ENCODE results near the gene LTN1.

DNA sequence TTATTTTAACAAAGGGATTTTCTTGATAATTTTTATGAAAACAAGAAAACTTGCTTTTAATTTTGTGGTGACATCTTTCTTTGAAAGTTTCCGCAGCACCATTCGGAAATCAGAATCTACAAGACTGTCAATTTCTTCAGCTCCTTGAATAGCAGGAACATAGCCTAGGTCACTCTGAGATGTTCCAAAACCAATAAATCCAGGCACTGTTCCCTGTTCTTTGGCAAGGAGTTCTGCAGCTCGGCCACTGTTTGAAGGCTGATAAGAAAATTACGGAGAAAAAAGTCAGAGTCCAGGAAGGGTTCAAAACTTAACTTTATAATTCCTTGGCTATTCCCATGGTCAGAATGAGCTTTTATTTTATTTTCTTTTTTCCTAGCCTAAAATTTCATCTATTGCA, 6.0 kb downstream of the LTN1 start:
- no peak for TF ChIP-seq POLR2A (IDR thresholded peaks at IDR 0.05)
- TF ChIP-seq, protein P1, sequence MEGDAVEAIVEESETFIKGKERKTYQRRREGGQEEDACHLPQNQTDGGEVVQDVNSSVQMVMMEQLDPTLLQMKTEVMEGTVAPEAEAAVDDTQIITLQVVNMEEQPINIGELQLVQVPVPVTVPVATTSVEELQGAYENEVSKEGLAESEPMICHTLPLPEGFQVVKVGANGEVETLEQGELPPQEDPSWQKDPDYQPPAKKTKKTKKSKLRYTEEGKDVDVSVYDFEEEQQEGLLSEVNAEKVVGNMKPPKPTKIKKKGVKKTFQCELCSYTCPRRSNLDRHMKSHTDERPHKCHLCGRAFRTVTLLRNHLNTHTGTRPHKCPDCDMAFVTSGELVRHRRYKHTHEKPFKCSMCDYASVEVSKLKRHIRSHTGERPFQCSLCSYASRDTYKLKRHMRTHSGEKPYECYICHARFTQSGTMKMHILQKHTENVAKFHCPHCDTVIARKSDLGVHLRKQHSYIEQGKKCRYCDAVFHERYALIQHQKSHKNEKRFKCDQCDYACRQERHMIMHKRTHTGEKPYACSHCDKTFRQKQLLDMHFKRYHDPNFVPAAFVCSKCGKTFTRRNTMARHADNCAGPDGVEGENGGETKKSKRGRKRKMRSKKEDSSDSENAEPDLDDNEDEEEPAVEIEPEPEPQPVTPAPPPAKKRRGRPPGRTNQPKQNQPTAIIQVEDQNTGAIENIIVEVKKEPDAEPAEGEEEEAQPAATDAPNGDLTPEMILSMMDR (IDR thresholded peaks at IDR 0.05) = no peak
